ENCODE measurements around the gene KCNQ1. TPM values are rescaled to one million over a fixed set of nuclear protein-coding genes. Genes with fewer than 3 reads are reported as not detected.

The KCNQ1 gene
- total RNA-seq, 3 donors from 2014 or later = 15.5 to 44.7 (median 37.4) TPM

- peak in 2 of 3 donors; percentile 17 to 31 for DNase-seq
- Histone ChIP-seq H3K4me3 (no peak overlapping the region), H3K36me3 (ENCODE audit: low read depth) (no peaks in the 10 kb centered on the region), H3K4me1 (ENCODE audit: low read depth) (peaks cover 12% of the 10 kb centered on the region), H3K9me3 (no peaks in the 10 kb centered on the region)
- intact Hi-C loops (cut with DNase I, micrococcal nuclease) = no loop called here
- no peak for TF ChIP-seq CTCF (IDR thresholded peaks at IDR 0.05)
- no peak for ATAC-seq
Observed at GRCh38 chr11:2572491-2573239, 127.9 kb downstream of the KCNQ1 start.

DNA sequence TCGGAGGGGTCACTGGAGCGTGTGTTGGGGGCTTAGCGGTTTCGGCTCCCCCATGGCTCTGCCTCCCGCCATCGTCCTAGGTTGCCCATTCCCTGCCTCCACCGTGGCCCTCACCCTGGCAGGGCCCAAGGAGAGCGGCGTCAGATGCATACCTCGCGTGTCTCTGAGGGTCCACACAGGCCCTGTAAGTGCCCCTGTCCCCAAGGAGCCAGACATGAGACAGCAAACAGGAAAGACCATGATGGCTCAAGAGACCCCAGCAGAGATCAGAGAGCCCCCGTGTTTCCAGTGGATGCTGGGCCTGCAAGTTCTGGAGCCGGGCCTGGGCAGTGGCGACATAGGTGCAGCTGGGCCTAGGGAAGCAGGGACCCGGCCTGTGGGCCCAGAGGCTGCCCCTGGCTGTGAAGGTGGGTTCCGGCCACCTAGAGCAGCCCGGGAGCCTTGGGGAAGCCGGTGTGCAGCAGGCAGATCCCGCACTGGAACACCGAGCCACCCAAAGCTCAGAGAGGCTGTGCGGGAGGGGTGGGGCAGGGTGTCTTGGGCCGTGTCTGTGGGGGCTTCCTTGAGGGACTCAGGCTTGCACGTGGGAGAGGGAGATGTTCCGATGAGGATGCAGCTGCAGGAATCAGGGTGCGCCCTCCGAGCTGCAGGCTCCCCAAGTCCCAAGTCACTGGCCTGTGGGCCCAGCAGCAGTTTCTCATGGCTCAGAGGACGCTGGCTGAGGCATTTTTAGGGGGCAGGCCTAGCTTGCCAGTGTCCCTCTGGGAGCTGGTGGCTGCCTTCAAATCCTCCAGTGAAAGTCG is 128.6 kb downstream of the KCNQ1 start:
- peaks cover 13% of the 10 kb centered on the region for H3K4me1 ChIP-seq (ENCODE audit: low read depth)
- no peaks in the 10 kb centered on the region for H3K9me3 ChIP-seq
- ATAC-seq (no peak), DNase-seq (peak in 2 of 3 donors; percentile 27 to 31)
- intact Hi-C loops (cut with DNase I, micrococcal nuclease) = no loop called here
- H3K4me3 ChIP-seq = no peak overlapping the region
- H3K36me3 ChIP-seq (ENCODE audit: low read depth) = no peaks in the 10 kb centered on the region
- TF ChIP-seq CTCF (IDR thresholded peaks at IDR 0.05) = no peak

DNA sequence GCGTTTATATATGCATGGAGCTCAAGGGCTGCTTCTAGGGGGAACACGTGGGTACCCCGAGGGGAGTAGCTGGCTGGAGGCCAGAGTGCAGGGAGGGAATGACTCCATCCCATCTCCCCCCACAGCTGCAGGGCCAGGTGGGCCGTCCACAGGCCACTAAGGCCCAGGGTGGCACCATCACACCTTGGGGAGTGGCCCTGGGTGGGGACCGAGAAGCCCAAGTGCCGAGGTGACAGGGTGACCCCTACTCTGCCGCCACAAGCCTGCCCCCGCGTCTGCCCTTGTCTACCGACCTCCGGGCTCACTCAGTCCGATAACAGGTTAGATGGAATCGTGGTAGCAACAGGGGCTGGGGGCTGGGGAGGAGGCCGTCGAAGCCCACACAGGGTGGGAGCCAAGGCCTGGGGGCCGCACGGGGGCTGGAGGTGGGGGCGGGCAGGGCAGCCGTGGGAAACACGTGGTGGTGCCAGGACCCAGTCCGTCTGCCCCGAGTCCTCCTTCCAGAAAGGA is 129.3 kb downstream of the KCNQ1 start:
- H3K9me3 ChIP-seq = no peaks in the 10 kb centered on the region
- H3K4me1 ChIP-seq (ENCODE audit: low read depth) = peaks cover 13% of the 10 kb centered on the region
- DNase-seq = peak in 2 of 3 donors; percentile 22 to 46
- intact Hi-C loops (cut with DNase I, micrococcal nuclease) = no loop called here
- no peak overlapping the region for H3K4me3 ChIP-seq
- ATAC-seq = no peak
- no peaks in the 10 kb centered on the region for H3K36me3 ChIP-seq (ENCODE audit: low read depth)
- no peak for TF ChIP-seq CTCF (IDR thresholded peaks at IDR 0.05)

GRCh38 chr11:2574553-2575535 is 130.0 kb downstream of the KCNQ1 start:
- ATAC-seq (peak; percentile 74), DNase-seq (peak; percentile 21 to 70 (median 62))
- intact Hi-C loops (cut with DNase I, micrococcal nuclease) = no loop called here
- peaks cover 13% of the 10 kb centered on the region for H3K4me1 ChIP-seq (ENCODE audit: low read depth)
- H3K36me3 ChIP-seq (ENCODE audit: low read depth) = no peaks in the 10 kb centered on the region
- TF ChIP-seq CTCF (IDR thresholded peaks at IDR 0.05) = no peak
- no peak overlapping the region for H3K4me3 ChIP-seq
- H3K9me3 ChIP-seq = no peaks in the 10 kb centered on the region

GRCh38 chr11:2575591-2576051 is 130.8 kb downstream of the KCNQ1 start:
- intact Hi-C loops (cut with DNase I, micrococcal nuclease) = no loop called here
- no peaks in the 10 kb centered on the region for H3K9me3 ChIP-seq
- H3K36me3 ChIP-seq (ENCODE audit: low read depth) = no peaks in the 10 kb centered on the region
- ATAC-seq (peak; percentile 54), DNase-seq (peak; percentile 34 to 58 (median 56))
- H3K4me3 ChIP-seq = no peak overlapping the region
- no peak for TF ChIP-seq CTCF (IDR thresholded peaks at IDR 0.05)
- H3K4me1 ChIP-seq (ENCODE audit: low read depth) = peaks cover 13% of the 10 kb centered on the region
